T-cell (primary cell): ENCODE results near the gene FLT4. TPM values are rescaled to one million over a fixed set of nuclear protein-coding genes. Genes with fewer than 3 reads are reported as not detected.

ENCODE experiments used
- ATAC-seq, 4 experiments: fragments of 200-7000 bp in 3 of 4; fragments of 150-1000 bp in 1 of 4; cut with Tn5 transposase; replicated peaks in 1 of 4; 1 replicate in 3 of 4; 2 replicates in 1 of 4; pipeline ENCODE4 v1.10.0; 2021; ENCODE audit warnings: moderate library complexity in 3 of 4, mild to moderate bottlenecking in 2 of 4, moderate number of reproducible peaks in 1 of 4
- CTCF ChIA-PET, 2 donors: fragments of 300-600 bp; sonication (Branson Sonifier 250); formaldehyde crosslinking; loops; one replicate each; lab custom pipeline; 2022; ENCODE audit warnings: antibody characterized with exemption in 2 of 2; lab: Charles Lee
- POLR2A ChIA-PET, 2 donors: fragments of 300-600 bp; sonication (Branson Sonifier 250); formaldehyde crosslinking; loops; one replicate each; lab custom pipeline; 2022; ENCODE audit warnings: antibody characterized with exemption in 2 of 2; lab: Charles Lee
- DNase-seq, 35 experiments: peaks; one replicate each; pipeline versions ENCODE4 v3.0.0 to v3.0.0-alpha.2; 2013 to 2023
- H3K27ac ChIP-seq: one replicate; pipeline ENCODE4 v1.5.1; 2013; ENCODE audit warnings: low read length
- H3K27me3 ChIP-seq, 2 experiments: replicated peaks in 1 of 2; 1 replicate in 1 of 2; 2 replicates in 1 of 2; pipeline versions ENCODE4 v1.6.1 to v1.7.0; 2013; ENCODE audit warnings: low read length in 1 of 2, mixed read lengths in 1 of 2; ENCODE audit not compliant: control insufficient read depth in 2 of 2, insufficient read depth in 2 of 2; ENCODE audit errors: extremely low read depth in 1 of 2
- H3K36me3 ChIP-seq, 2 donors: 1 replicate in 1 of 2; 2 replicates in 1 of 2; pipeline versions ENCODE4 v1.6.1 to v1.7.0; 2013; ENCODE audit warnings: low read length in 1 of 2; ENCODE audit not compliant: control insufficient read depth in 2 of 2, insufficient read depth in 1 of 2; ENCODE audit errors: extremely low read depth in 1 of 2
- H3K4me1 ChIP-seq, 2 experiments: 1 replicate in 1 of 2; 2 replicates in 1 of 2; pipeline versions ENCODE4 v1.6.1 to v1.7.0; 2013; ENCODE audit warnings: low read length in 2 of 2, mixed read lengths in 1 of 2; ENCODE audit not compliant: insufficient read depth in 2 of 2, control insufficient read depth in 1 of 2; ENCODE audit errors: extremely low read depth in 1 of 2
- H3K4me3 ChIP-seq, 2 donors: 1 replicate in 1 of 2; 2 replicates in 1 of 2; pipeline versions ENCODE4 v1.5.1 to v1.7.0; 2013; ENCODE audit warnings: mild to moderate bottlenecking in 2 of 2, low read length in 1 of 2, moderate library complexity in 1 of 2; ENCODE audit not compliant: control insufficient read depth in 1 of 2; ENCODE audit errors: extremely low read depth in 1 of 2
- H3K9me3 ChIP-seq: 2 replicates; pipeline ENCODE4 v1.7.0; 2013
- H3K27ac Mint-ChIP-seq, 2 donors: one replicate each; pipeline ENCODE4 v1.8.0; 2020 to 2021; ENCODE audit warnings: mild to moderate bottlenecking in 2 of 2, mixed read lengths in 2 of 2
- H3K27me3 Mint-ChIP-seq, 2 donors: one replicate each; pipeline ENCODE4 v1.8.0; 2021 to 2022; ENCODE audit warnings: mixed read lengths in 2 of 2
- H3K36me3 Mint-ChIP-seq: one replicate; pipeline ENCODE4 v1.8.0; 2021; ENCODE audit warnings: mixed read lengths
- H3K4me1 Mint-ChIP-seq, 3 donors: one replicate each; pipeline ENCODE4 v1.8.0; 2020 to 2022; ENCODE audit warnings: mixed read lengths in 3 of 3, mild to moderate bottlenecking in 1 of 3
- H3K4me3 Mint-ChIP-seq, 3 donors: one replicate each; pipeline ENCODE4 v1.8.0; 2020 to 2022; ENCODE audit warnings: mild to moderate bottlenecking in 3 of 3, mixed read lengths in 3 of 3, moderate library complexity in 3 of 3
- H3K9me3 Mint-ChIP-seq, 3 donors: one replicate each; pipeline ENCODE4 v1.8.0; 2020 to 2022; ENCODE audit warnings: mixed read lengths in 3 of 3
- WGBS: methylation state at CpG from one replicate; pipeline ENCODE4 v1.1.5; 2013; ENCODE audit warnings: missing lambda C conversion rate; ENCODE audit not compliant: insufficient coverage; 5-methylcytosine and 5-hydroxymethylcytosine counted together
- total RNA-seq, 35 experiments: library from RNA in 6 of 35; stranded (reverse) in 6 of 35; fragments of 120-200 nt in 1 of 35; gene quantifications; one replicate each; pipeline versions ENCODE4 v1.2.1 to v1.2.4 and lab custom pipeline; 2013 to 2026

Gene FLT4
- total RNA-seq, 5 donors from 2014 or later (not counting 1 experiment from before 2014, with no cell fraction given) = 5.0 to 11.6 (median 8.6) TPM

- DNase-seq (no peak), ATAC-seq (peak in 1 of 4 experiments; percentile 18)
- POLR2A ChIA-PET = no interaction called here
- Histone ChIP-seq H3K27ac (no peak overlapping the region), H3K36me3 (no peaks in the 10 kb centered on the region), H3K4me3 (no peak overlapping the region), H3K4me1 (no peaks in the 10 kb centered on the region), H3K27me3 (peaks cover 0 to 5% of the 10 kb centered on the region in 2 experiments), H3K9me3 (no peaks in the 10 kb centered on the region)
- no peaks in the 10 kb centered on the region for H3K9me3 Mint-ChIP-seq
- no peak overlapping the region for H3K4me3 Mint-ChIP-seq
- H3K4me1 Mint-ChIP-seq = no peaks in the 10 kb centered on the region
- CTCF ChIA-PET = no interaction called here
- H3K27me3 Mint-ChIP-seq = peaks cover 0 to 2% of the 10 kb centered on the region in 2 donors
- H3K27ac Mint-ChIP-seq = no peak overlapping the region
- H3K36me3 Mint-ChIP-seq = no peaks in the 10 kb centered on the region
- WGBS = 89% methylated on average over 33 of the region's 36 CpGs
These were observed 17.6 kb downstream of the FLT4 start for GRCh38 chr5:180631549-180632383.

- no peak overlapping the region for H3K4me3 ChIP-seq
- POLR2A ChIA-PET = no interaction called here
- H3K27me3 ChIP-seq = peaks cover 0 to 8% of the 10 kb centered on the region in 2 experiments
- CTCF ChIA-PET = no interaction called here
- Mint-ChIP-seq H3K27ac (no peak overlapping the region), H3K27me3 (peaks cover 0 to 2% of the 10 kb centered on the region in 2 donors), H3K4me3 (no peak overlapping the region), H3K9me3 (no peaks in the 10 kb centered on the region), H3K4me1 (no peaks in the 10 kb centered on the region), H3K36me3 (no peaks in the 10 kb centered on the region)
- no peaks in the 10 kb centered on the region for H3K4me1 ChIP-seq
- H3K36me3 ChIP-seq = no peaks in the 10 kb centered on the region
- no peaks in the 10 kb centered on the region for H3K9me3 ChIP-seq
- DNase-seq (no peak), ATAC-seq (no peak)
- no peak overlapping the region for H3K27ac ChIP-seq
- 88% methylated on average over 22 of the region's 22 CpGs for WGBS
These were observed 19.0 kb downstream of the FLT4 start for GRCh38 chr5:180630426-180630825.

- Mint-ChIP-seq H3K4me3 (no peak overlapping the region), H3K9me3 (no peaks in the 10 kb centered on the region), H3K4me1 (peaks cover under 1 to 3% (median 3%) of the 10 kb centered on the region in 3 donors), H3K27ac (no peak overlapping the region), H3K27me3 (peaks cover 0 to 2% of the 10 kb centered on the region in 2 donors), H3K36me3 (no peaks in the 10 kb centered on the region)
- peaks cover 0 to 8% of the 10 kb centered on the region in 2 experiments for H3K27me3 ChIP-seq
- DNase-seq = no peak
- no peaks in the 10 kb centered on the region for H3K9me3 ChIP-seq
- ChIA-PET POLR2A (no interaction called here), CTCF (no interaction called here)
- 90% methylated on average over 19 of the region's 25 CpGs for WGBS
- H3K4me3 ChIP-seq = no peak overlapping the region
- no peaks in the 10 kb centered on the region for H3K4me1 ChIP-seq
- H3K27ac ChIP-seq = no peak overlapping the region
- ATAC-seq = no peak
- H3K36me3 ChIP-seq = no peaks in the 10 kb centered on the region
These were observed 19.5 kb downstream of the FLT4 start for GRCh38 chr5:180629831-180630382.

GRCh38 chr5:180628827-180629750 lies 20.3 kb downstream of the FLT4 start:
- POLR2A ChIA-PET = no interaction called here
- no peak overlapping the region for H3K27ac Mint-ChIP-seq
- ATAC-seq = no peak
- Histone ChIP-seq H3K9me3 (no peaks in the 10 kb centered on the region), H3K36me3 (no peaks in the 10 kb centered on the region), H3K27ac (no peak overlapping the region), H3K27me3 (peaks cover 0 to 8% of the 10 kb centered on the region in 2 experiments), H3K4me3 (no peak overlapping the region), H3K4me1 (peaks cover 0 to 2% of the 10 kb centered on the region in 2 experiments)
- DNase-seq = no peak
- H3K4me1 Mint-ChIP-seq = peaks cover 6 to 8% (median 8%) of the 10 kb centered on the region in 3 donors
- H3K27me3 Mint-ChIP-seq = peaks cover 0 to 2% of the 10 kb centered on the region in 2 donors
- no peaks in the 10 kb centered on the region for H3K36me3 Mint-ChIP-seq
- H3K9me3 Mint-ChIP-seq = no peaks in the 10 kb centered on the region
- CTCF ChIA-PET = no interaction called here
- 87% methylated on average over 36 of the region's 44 CpGs for WGBS
- H3K4me3 Mint-ChIP-seq = no peak overlapping the region

DNA sequence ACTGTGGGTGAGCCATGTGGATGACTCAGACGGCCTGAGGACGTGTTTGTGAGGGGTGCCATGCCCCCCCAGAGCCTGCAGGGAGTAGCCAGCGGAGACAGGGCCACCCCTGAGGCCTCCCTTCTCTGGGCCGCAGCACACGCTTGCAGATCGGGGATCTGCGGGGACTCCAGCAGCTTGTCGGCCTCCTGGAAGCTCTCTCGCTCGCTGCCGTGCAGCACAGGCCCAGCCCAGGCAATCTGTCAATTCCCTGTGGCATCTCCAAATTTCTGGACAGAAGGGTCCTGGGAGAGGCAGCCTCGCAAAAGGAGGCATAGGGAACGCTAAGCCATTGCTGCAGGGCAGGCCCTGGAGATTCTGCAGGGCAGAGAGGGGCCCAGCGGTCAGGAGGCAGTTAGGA lies 21.2 kb downstream of the FLT4 start:
- H3K27ac ChIP-seq = no peak overlapping the region
- no peak overlapping the region for H3K4me3 ChIP-seq
- no peak overlapping the region for H3K4me3 Mint-ChIP-seq
- ChIA-PET POLR2A (no interaction called here), CTCF (no interaction called here)
- DNase-seq (no peak), ATAC-seq (no peak)
- peaks cover 0 to 9% of the 10 kb centered on the region in 2 experiments for H3K4me1 ChIP-seq
- H3K4me1 Mint-ChIP-seq = peaks cover 12 to 14% (median 13%) of the 10 kb centered on the region in 3 donors
- 79% methylated on average over 14 of the region's 14 CpGs for WGBS
- no peaks in the 10 kb centered on the region for H3K36me3 ChIP-seq
- no peaks in the 10 kb centered on the region for H3K27me3 Mint-ChIP-seq
- H3K36me3 Mint-ChIP-seq = no peaks in the 10 kb centered on the region
- H3K9me3 Mint-ChIP-seq = no peaks in the 10 kb centered on the region
- no peak overlapping the region for H3K27ac Mint-ChIP-seq
- peaks cover 0 to 8% of the 10 kb centered on the region in 2 experiments for H3K27me3 ChIP-seq
- H3K9me3 ChIP-seq = no peaks in the 10 kb centered on the region
